ENCODE results near the gene ZNF546.

DNA sequence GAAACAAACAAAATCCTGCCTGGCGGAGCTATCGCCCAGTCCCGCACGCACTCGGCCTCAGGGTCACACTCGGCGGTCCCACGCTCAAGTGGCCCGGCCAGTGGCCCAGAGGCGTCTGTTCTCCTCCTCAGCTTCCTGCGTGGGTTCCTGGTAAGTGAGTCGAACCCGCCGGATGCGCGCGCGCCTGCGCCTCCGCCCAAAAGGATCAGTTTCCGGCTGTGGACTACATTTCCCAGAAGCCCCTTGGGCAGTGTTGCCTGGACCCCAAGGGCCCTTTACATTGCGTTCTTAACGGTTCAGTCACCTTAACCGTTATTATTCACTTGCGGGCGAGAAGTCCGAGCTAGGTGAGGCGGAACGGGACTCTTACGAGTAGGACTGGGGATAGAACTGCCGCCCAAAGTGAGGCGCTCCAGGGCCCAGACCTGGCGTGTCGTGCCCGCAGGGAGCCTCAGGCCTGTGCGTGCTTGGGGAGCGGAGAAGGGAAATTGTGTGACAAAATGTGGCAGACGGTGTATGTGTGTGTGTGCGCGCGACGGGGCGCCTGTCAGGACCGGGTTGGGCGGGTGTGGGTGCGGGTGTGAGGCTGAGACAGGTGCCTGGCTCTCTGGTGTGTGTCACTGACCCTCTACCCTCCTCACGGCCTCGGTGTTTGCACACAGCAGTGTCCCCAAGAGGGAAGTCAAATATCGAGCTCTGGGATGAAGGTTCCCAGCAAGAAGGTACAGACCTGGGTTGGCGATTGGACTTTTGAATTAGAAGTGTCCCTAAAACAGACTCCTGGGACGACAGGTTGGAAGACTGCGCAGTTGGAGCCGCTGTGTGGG, at the start of gene ZNF546:
- TF ChIP-seq, protein P1, sequence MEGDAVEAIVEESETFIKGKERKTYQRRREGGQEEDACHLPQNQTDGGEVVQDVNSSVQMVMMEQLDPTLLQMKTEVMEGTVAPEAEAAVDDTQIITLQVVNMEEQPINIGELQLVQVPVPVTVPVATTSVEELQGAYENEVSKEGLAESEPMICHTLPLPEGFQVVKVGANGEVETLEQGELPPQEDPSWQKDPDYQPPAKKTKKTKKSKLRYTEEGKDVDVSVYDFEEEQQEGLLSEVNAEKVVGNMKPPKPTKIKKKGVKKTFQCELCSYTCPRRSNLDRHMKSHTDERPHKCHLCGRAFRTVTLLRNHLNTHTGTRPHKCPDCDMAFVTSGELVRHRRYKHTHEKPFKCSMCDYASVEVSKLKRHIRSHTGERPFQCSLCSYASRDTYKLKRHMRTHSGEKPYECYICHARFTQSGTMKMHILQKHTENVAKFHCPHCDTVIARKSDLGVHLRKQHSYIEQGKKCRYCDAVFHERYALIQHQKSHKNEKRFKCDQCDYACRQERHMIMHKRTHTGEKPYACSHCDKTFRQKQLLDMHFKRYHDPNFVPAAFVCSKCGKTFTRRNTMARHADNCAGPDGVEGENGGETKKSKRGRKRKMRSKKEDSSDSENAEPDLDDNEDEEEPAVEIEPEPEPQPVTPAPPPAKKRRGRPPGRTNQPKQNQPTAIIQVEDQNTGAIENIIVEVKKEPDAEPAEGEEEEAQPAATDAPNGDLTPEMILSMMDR (IDR thresholded peaks at IDR 0.05), result no peak
- peak in 1 of 2 donors; percentile 74 for TF ChIP-seq POLR2A (IDR thresholded peaks at IDR 0.05)
